Kidney capillary endothelial cell (primary cell): ENCODE measurements around the gene HK2.
"Not testable (repeated sequence)": the region's sequence is repeated elsewhere in the genome, so short reads cannot be mapped to it uniquely, and the experiment has no call there.

Experiments
- DNase-seq: peaks from one replicate; pipeline ENCODE4 v3.0.0-alpha.2; 2018; ENCODE audit warnings: low spot score

The HK2 gene

DNA sequence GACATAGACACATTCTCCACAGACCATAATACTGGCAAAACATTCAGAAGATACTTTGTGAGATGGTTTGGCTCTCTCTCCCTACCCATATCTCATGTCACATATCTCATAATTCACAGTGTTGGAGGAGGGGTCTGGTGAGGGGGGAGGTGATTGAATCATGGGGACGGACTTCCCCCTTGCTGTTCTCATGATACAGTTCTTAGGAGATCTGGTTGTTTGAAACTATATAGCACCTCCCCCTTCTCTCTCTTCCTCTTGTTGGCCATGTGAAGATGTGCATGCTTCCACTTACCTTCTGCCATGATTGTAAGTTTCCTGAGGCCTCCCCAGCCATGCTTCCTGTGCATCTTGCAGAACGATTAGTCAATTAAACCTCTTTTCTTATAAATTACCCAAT, 61.1 kb downstream of the HK2 start:
- no peak for DNase-seq

DNA sequence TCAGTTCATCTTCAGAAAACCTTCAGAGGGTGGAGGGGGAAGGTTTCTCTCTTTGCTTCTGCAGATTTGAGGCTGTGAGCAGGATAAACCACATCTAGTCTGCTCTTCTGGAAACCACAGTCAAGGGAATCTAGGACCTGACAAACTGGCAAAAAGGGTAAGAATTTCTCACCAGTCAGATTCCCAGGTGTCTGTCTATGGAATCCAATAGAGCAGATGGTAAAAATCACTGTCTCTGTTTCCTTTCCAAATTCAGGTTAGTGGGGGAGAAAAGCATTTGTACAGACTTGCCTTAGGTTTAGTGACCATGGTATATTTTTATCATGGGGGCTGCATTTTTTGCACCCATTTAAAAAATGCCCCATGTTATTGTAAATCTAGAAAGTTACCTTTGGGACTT, 62.3 kb downstream of the HK2 start:
- DNase-seq, result no peak

DNA sequence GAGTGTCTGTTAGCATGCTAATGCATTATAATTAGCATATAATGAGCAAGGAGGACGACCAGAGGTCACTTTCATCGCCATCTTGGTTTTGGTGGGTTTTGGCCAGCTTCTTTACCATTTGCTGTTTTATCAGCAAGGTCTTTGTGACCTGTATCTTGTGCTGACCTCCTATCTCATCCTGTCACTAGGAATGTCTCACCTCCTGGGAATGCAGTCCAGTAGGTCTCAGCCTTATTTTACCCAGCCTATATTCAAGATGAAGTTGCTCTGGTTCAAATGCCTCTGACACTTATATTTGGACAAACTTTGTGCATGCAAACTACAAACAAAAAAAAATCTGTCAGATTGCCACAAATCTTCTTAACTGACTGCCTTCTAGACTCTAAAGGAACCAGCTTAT, 66.3 kb downstream of the HK2 start:
- DNase-seq, result not testable (repeated sequence)

DNA sequence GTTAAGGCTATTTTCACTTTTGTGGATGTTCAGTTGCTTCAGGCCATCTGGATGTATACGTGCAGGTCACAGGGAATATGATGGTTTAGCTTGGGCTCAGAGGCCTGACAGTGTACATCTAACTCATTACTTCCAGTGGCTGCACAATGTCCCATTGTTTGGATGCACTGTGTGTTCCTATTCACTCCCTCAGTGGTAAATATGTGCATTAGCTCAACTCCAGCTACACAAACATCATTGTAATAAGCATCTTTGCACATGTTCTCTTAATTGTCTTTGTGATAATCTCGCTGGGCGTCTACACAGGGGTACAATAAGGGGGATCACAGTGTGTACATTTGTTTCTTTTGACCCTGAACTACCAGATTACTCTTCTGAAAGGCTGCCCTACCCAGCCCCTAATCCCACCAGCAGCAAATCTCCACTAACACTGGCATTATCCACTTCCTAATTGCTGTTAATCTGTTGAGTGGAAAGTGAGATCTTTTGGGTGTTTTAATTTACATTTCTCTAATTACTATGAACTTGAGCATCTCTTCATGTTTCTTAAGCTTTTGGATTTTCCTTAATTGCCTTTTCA, 68.4 kb downstream of the HK2 start:
- no peak for DNase-seq

DNA sequence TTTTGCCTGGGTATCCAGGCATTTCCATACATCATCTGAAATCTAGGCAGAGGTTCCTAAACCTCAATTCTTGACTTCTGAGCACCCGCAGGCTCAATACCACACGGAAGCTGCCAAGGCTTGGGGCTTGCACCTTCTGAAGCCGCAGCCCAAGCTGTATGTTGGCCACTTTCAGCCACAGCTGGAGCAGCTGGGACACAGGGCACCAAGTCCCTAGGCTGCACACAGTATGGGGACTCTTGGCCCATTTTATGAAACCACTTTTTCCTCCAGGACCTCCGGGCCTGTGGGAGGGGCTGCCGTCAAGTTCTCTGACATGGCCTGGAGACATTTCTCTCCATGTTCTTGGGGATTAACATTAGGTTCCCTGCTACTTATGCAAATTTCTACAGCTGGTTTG, 72.5 kb downstream of the HK2 start:
- no peak for DNase-seq

DNA sequence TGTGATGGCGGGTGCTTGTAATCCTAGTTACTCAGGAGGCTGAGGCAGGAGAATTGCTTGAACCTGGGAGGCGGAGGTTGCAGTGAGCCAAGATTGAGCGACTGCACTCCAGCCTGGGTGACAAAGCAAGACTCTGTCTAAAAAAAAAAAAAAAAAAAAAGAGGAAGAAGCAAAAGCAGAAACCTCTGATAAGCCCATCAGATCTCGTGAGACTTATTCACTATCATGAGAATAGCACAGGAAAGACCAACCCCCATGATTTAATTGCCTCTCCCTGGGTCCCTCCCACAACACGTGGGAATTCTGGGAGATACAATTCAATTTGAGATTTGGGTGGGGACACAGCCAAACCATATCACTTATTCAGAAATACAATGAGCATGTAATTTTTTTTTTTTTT, 73.6 kb downstream of the HK2 start:
- DNase-seq, result not testable (repeated sequence)

DNA sequence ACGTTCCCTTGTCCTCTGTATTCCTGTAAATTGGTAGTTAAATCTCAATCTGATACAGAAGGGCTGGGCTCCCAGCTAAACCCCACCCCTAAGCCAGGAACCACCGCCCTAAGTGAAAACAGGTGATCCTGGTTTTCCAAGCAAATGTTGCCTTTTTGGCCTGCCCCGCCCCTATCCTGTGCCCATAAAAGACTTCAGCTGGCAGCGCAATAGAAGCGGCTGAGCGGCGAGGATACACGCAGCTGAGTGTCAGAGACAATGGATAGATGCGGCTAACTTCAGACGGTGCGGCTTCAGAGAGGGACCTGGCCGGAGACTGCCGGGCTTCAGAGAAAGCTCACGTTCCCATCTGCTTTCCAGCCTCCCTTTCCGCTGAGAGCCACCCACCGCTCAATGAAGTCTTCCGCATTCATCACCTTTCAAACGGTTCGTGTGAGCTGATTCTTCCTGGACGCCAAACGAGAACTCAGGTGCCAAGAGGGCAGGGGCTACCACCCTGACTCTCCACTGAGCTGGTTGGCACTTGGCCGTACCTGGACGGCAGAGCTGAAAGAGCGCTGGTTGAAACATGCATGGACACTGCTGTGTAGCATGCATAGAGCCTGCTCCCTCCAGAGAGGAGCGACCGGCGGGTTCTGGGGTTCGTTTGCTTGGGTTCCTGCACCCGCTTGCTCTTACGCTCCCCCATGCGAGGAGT, 75.0 kb downstream of the HK2 start:
- DNase-seq, result no peak

DNA sequence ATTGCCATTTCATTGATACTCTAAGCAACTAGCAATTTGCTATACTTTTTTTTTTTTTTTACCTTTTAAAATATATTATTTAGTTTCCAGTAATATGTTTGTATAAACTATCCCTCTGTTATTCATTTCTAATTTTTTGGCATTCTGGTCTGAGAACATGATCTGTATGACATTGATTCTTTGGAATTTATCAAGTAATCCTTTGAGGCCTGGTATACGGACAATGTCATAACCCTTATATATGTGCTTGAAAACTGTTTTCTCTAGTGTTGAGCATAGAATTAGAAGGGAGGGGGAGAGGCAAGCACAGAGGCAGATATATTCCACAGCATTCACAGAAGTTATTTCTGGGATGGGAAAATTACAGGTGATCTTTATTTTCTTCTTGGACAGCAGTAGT, 76.3 kb downstream of the HK2 start:
- no peak for DNase-seq

DNA sequence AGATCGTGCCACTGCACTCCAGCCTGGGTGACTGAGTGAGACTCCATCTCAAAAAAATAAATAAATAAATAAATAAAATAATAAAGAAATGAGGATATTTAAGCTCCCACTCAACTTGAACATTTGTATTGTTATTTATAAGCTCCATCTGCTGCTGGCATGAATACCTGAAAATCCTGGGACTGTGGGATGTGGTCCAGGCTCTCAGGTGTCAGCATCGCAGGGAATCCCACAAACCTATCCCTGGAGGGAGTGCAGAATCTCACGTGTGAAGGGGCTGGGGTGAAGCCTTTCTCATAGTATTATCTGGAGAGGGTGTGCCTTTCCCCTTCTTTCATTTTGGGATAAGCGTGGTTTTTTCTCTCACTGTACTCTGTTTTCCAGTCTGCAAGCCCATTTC, 77.1 kb downstream of the HK2 start:
- no peak for DNase-seq

DNA sequence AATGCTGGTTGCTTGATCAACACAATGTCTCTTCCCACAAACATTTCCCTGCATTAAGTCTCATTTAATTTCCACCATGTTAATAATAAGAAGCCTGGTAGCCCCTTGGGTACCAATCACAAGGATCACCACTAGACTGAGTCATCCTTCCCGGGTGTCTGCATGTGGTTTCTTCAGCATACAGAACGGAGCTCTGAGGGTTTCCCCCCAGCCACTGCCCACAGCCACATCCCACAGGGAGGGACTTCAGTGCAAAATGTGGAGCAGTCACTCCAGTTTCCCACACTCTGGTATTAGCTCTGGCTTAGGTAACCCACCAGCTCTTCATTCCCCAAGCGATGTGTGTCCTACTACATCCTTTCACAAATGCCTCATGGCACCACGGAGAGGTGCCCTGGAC, 81.8 kb downstream of the HK2 start:
- DNase-seq, result no peak

DNA sequence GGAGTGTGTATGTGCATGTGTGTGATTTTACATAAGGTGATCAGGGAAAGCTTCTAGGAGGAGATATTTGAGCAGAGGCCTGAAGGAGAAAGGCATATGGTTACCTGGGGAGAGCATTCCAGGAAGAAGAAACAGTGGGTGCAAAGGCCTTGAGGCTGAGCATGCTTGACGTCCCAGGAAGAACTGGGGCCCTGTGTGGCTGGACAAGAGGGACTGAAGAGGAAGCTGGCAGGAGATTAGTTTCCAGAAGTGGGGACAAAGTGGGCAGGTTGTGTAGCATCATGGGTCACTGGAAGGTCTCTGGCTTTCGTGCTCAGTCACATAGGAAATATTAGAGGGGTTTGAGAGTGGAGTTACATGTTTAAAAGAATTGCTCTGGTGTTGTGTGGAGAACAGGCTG, 82.5 kb downstream of the HK2 start:
- DNase-seq, result no peak

DNA sequence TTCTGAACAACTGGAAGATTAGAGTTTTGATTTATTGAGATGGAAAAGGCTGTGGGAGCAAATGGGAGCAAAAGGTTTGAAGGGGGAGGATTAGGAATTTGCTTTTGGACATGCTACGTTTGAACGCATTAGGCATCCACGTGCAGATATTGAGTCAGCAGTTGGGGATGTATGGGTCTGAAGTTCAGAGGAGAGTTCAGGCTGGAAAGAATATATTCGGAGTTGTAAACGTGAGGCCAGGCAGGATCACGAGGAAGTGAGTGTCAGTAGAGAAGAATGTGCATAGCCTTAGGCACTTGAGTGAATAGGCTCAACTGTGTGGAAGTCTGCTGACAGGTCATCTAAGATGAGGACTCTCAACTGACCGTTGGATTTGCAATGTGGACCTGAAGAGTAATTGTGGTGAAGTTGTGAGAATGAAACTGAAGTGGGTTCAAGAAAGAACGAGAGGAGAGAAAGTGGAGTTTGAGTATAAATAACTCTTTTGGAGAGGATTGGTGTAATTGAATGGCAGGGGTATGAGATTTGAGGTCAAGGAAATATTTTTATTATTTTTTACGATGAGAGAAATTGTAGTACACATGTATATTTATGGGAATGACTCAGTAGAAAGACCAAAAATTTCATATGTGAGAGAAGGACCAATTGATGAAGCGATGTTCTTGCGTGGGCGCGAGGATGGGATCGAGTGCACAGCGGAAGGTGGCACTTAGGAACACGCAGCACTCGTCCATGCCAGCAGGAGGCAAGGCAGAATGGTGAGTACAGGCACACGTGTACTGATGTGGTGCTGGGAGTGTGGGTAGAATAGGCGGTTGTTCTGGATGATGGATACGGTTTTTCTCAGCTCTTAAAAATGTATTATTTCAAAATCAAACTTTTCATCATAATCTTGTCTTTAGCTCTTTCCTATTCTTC, 84.0 kb downstream of the HK2 start:
- DNase-seq, result no peak

DNA sequence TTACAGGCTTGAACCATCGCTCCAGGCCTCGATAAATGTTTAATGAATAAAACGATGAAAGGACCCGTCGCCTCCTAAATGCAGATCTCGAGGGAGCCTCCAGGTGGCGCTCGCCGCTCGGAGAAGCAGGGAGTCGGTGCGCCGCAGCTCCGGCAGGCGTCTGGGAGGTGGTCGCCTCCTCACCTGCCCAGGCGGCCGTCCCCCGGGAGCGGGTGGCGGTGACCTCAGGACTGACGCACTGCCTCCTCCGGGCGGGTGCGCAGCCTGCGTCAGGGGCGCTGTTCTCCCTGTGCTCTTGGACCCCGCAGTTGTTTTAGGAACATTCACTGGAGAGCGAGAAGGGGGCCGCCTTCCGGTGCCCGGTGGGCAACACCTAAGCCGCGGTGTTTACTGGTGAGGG, 85.9 kb downstream of the HK2 start:
- peak; percentile 48 for DNase-seq

DNA sequence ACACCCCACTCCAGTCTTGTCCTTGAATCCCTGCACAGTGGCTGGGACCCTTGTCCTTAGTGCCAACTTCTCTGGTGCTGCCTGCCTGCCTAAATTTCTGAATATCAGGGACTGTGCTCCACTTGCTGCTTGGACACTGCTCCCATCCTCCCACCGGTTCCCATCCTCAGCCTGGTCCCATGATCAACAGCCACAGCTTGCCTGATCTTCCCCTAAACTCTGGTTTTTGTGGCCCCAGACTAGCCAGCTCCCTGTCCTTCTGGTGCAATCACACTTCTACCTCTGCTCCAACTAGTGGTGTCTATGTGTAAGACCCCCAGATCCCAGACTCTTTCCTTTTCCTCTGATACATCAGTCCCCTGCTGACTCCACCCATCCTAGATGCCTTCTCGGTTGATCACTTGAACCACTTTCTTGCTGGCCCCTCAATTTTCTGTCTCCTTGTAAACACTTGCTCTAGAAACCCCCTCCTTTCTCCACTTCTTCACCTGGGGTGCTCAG, 87.4 kb downstream of the HK2 start:
- no peak for DNase-seq

DNA sequence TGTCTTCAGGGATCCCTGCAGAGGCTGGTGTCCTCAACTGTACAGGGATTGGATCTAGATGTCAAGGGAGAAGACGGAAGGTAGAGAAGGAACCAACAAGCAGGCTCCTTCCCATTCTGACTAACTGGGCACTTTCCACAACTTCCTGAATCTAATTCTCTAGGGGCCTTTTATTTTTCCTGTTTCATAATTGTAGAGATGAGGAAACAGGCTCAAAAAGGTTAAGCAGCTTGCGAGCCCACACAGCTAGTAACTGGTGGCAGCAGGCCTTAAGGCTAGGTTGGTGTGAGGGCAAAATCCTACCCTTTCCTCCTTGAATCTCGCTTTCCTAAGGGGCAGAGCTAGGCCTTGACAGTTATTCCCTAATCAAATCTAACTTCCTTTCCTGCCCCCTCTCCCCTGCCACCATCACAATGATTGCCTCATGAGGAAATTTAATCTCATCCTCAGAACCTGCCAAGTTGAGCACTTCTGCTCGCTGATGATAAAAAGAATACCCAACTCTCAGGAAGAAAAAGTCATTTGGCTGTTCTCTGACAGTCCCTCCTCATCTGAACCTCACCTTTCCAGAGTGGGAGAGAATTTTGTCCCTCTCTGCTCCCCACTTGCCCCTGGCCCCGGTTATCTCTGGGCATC, 88.8 kb downstream of the HK2 start:
- peak; percentile 38 for DNase-seq

DNA sequence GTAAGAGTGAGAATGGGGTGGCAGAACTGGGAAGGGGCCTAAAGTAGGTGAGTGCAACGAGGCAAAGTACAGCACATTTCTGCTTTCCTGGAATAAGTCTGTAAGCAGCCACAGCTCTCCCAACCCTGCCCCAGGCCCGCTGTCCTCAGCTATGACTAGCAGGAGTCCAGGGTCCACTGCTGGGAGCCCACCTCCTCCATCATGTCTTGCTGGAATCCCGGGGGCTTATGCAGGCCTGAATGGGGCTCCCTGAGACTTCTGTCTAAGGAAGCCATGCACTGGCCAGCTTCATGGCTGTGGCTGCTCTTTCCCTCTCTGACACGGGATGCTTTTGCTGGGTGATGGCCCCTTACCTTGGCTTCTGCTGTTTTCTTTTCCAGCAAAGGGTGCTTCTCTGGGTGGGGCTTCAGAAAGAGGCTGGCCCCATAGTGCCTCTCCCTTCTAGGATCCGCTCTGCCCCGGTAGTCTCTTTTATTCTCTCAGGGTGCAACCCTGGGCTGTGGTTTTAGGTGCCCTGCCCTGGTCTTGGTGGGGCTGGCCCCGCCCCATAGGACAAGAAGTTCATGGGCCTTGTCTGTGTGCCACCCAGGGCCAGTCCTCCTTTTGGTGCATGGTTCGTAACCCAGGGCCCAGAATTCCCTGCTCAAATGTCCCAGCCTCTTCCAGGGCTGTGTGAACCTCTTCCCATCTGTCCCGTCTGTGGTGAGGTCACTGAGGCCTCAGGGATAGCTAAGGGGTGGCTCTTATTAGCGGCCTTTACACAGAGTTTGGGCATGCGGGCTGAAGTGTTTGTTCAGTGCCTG, 90.7 kb downstream of the HK2 start:
- DNase-seq, result no peak

DNA sequence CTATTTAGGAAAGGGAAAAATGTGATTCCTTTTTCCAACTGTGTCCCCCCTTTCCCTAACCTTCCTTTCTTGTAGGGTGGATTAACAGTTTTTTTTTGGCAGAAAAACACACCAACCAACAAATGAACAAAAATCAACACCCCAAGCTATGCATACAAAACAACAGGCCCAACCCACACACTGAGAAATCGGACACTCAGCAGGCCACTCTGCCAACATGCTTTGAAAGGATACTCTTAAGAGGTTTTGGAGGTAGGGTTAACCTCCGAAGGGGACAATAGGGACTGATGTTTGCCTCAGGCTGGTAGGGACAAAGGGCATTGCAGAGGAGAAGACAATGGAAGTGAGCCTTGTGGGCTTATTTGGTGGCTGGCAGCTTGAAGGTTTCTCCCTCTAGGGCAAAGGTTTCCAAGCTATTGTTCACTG, 91.4 kb downstream of the HK2 start:
- DNase-seq, result no peak

DNA sequence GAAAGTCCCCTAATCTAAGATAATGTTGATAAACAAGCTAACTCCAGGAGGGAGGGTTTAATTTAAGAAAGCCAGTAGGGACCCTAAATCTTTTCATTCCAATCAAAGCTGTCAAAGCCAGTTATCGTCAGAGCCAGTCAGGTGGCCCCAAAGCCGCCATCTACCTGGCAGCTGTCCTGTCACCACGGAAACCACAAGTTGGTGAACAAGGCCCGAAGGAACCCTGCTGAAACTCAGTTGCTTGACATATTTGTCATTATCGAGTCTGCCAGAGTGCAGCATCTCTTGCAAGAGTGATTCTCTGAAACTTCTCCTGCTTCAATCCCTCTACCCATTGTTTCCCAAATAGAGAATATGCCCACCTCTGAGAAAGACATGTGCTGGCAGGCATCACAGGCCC, 93.7 kb downstream of the HK2 start:
- DNase-seq, result no peak

DNA sequence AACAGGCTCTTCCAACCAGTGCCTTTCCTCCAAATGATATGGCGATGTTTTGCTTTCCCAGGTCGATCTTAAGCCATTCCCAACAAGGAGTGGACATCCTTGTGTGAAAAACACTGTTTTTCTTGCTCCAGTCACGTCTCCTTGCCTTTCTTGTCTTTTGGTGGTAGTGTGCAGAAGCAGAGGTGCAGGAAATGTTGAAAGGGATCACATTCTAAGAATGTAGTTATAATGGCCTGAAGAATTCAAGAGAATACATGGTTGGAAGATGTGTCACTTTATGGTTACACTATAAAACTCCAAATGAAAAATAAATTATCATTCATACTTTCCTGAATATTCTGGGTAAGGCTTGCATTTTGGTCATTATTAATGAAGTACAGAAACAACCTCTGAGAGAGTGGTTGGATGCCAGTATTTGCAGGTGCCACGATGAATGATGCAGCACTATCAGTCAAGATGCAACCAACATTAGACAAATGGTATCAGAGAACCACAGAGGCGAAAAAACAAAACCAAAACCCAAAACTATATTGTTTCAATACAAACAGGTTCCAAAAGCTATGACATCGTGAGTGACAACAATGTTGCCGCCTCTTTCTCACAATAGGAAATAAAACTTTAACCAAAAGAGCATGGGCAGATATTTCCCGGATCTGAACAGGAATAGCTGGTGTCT, 97.0 kb downstream of the HK2 start:
- DNase-seq, result no peak

DNA sequence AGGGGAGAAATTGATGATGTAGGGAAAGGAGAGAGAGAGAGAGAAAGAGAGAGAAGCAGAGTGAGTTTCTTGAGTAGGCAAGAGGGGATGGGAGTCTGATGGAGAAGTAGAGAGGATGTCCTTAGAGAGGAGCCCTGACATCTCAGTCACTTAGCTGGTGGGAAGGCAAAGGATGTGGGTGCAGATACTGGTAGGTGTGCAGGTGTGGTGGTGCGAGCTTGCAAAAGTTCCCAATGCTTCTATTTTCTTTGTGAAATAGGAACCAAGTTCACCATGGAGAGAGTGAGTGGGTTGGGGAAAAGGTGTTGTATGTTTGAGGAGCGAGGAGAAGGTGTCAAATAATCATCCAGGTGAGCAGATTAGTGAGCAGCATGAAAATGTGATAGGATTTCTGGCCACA, 98.0 kb downstream of the HK2 start:
- no peak for DNase-seq

DNA sequence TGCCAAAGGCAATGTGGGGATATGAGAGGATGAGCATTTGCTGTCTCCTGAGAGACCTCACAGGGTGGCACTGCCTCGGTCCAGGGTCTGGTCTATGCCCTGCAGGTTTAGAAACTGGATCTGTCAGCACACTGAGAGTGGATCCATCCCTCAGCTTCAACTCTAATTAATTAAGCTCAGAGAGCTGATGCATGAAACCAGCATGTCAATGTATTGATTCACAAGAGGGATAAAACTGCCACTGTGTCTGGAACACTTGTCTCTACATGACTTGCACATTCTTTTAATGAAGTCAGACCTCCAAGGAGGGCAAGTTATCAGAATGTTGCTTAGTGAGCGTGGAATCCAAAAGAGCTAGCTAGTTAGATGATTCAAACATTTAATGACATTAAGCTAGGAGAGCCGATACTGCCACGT, 102.1 kb downstream of the HK2 start:
- no peak for DNase-seq
